RWPE1 (cell line): ENCODE results near the gene PSAT1.
A peak's percentile ranks its signal among the peaks of the same experiment; 100 is the strongest.

Source experiments
- CTCF ChIA-PET: fragments of 350-600 bp; sonication (Branson Sonifier 250); formaldehyde crosslinking; extraction: SDS; loops from one replicate; lab custom pipeline; 2021; lab: Yijun Ruan, JAX
- POLR2A ChIA-PET: fragments of 400-600 bp; formaldehyde crosslinking; extraction: SDS; loops from one replicate; lab custom pipeline; 2020; ENCODE audit warnings: antibody characterized with exemption; ENCODE audit not compliant: low non-redundant PET; lab: Yijun Ruan, JAX
- DNase-seq: peaks from one replicate; pipeline ENCODE4 v3.0.0; 2012; ENCODE audit warnings: low spot score
- H3K27ac ChIP-seq: fragments of 450-650 bp; 2 replicates; pipeline ENCODE4 v1.5.1; 2017
- CTCF ChIP-seq: fragments of 450-650 bp; conservative IDR thresholded peaks from 2 replicates; pipeline ENCODE4 v1.5.1; 2017; ENCODE audit warnings: low read depth, mild to moderate bottlenecking

Gene PSAT1

GRCh38 chr9:78311886-78312524, 15.1 kb downstream of the PSAT1 start:
- POLR2A ChIA-PET = no interaction called here
- H3K27ac ChIP-seq = no peak overlapping the region
- TF ChIP-seq CTCF = no peak
- CTCF ChIA-PET = interaction anchor here (0.6 to 0.7 kb wide), 2 partner anchors 36 to 653 kb away, joined by 3 read pairs; no protein-coding TSS in a partner anchor
- DNase-seq = no peak

- TF ChIP-seq CTCF = no peak
- CTCF ChIA-PET = interaction anchor here (1.0 kb wide), 1 partner anchor 75 kb away, joined by 3 read pairs; no protein-coding TSS in a partner anchor
- DNase-seq = no peak
- POLR2A ChIA-PET = interaction anchor here (0.5 kb wide), 1 partner anchor 21 kb away, joined by 4 read pairs; no protein-coding TSS in a partner anchor
- peak overlapping the region; percentile 12; the same call in 1 of the 2 replicates for H3K27ac ChIP-seq
These were observed 17.6 kb downstream of the PSAT1 start for GRCh38 chr9:78314550-78314949.

- no peak for DNase-seq
- CTCF ChIA-PET = interaction anchor here (0.6 to 1.0 kb wide), 3 partner anchors 41 to 1296 kb away, joined by 3 read pairs; no protein-coding TSS in a partner anchor
- no peak for TF ChIP-seq CTCF
- peak overlapping the region; percentile 12; the same call in 1 of the 2 replicates for H3K27ac ChIP-seq
- POLR2A ChIA-PET = interaction anchor here (0.5 to 0.7 kb wide), 2 partner anchors 16 to 22 kb away, joined by 4 read pairs; no protein-coding TSS in a partner anchor
These were observed 18.3 kb downstream of the PSAT1 start for GRCh38 chr9:78314953-78315870.

- H3K27ac ChIP-seq = no peak overlapping the region
- DNase-seq = no peak
- ChIA-PET POLR2A (no interaction called here), CTCF (interaction anchor here (0.9 kb wide), 1 partner anchor 42 kb away, joined by 3 read pairs; no protein-coding TSS in a partner anchor)
- TF ChIP-seq CTCF = no peak
These were observed 19.4 kb downstream of the PSAT1 start for GRCh38 chr9:78316166-78316892.

- POLR2A ChIA-PET = interaction anchor here (1.0 kb wide), 1 partner anchor 22 kb away, joined by 3 read pairs; no protein-coding TSS in a partner anchor
- CTCF ChIA-PET = interaction anchor here (0.7 kb wide), 1 partner anchor 366 kb away, joined by 3 read pairs; no protein-coding TSS in a partner anchor
- TF ChIP-seq CTCF = no peak
- no peak for DNase-seq
- no peak overlapping the region for H3K27ac ChIP-seq
These were observed 22.5 kb downstream of the PSAT1 start for GRCh38 chr9:78319197-78320029.
